ES-I3 (cell line): ENCODE results near the gene IFT81.
"Not testable (repeated sequence)": the region's sequence is repeated elsewhere in the genome, so short reads cannot be mapped to it uniquely, and the experiment has no call there.

Experiments used
- H3K36me3 ChIP-seq: 2 replicates; pipeline ENCODE4 v1.6.1; 2013; ENCODE audit warnings: mild to moderate bottlenecking, low read length, control low read depth, moderate library complexity; ENCODE audit not compliant: insufficient read depth
- H3K4me1 ChIP-seq: 2 replicates; pipeline ENCODE4 v1.6.1; 2013; ENCODE audit warnings: mild to moderate bottlenecking, control low read depth, low read length; ENCODE audit not compliant: insufficient read depth
- H3K9ac ChIP-seq: 2 replicates; pipeline ENCODE4 v1.6.1; 2013; ENCODE audit warnings: low read depth, mild to moderate bottlenecking, low read length, moderate library complexity
- H3K9me3 ChIP-seq: 2 replicates; pipeline ENCODE4 v1.6.1; 2013; ENCODE audit warnings: mild to moderate bottlenecking, low read length, moderate library complexity; ENCODE audit not compliant: control insufficient read depth, insufficient read depth

The IFT81 gene

DNA sequence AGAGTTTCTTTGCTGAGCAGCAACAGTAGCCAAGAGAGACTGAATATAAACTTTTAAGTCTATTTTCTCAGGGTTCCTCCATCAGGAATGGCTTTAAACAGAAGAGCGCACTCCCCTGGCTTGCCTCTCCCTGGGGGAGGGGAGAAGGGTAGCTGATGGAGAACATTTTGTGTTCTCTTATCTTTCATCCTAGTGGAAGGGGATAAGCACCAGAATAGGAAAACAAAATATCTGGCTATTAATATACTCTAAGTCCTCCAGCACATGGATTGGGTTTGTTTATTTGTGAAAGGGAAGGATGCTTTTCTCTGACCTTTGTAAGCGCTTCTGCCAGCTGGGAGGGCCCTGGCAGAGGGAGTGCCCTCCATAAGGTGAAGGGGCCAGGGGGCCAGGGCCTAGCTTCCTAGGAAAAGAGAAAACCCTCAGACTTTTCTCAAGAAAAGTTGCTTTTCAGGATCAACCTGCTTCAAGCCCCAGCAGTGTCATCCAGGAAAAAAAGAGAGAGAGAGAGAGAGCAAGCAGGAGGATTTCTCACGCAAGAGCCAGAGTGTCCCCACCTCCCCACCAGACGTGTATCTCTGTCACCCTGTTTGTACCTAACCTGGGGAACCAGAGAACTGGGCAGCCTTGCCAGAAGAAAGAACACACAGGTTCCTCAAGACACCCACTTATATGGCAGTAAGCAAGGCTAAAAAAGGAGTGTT, 122.6 kb downstream of the IFT81 start:
- no peak overlapping the region for H3K9ac ChIP-seq
- H3K9me3 ChIP-seq = no peaks in the 10 kb centered on the region
- H3K36me3 ChIP-seq = no peaks in the 10 kb centered on the region
- peaks cover 6% of the 10 kb centered on the region; the same call in 1 of the 2 replicates for H3K4me1 ChIP-seq

DNA sequence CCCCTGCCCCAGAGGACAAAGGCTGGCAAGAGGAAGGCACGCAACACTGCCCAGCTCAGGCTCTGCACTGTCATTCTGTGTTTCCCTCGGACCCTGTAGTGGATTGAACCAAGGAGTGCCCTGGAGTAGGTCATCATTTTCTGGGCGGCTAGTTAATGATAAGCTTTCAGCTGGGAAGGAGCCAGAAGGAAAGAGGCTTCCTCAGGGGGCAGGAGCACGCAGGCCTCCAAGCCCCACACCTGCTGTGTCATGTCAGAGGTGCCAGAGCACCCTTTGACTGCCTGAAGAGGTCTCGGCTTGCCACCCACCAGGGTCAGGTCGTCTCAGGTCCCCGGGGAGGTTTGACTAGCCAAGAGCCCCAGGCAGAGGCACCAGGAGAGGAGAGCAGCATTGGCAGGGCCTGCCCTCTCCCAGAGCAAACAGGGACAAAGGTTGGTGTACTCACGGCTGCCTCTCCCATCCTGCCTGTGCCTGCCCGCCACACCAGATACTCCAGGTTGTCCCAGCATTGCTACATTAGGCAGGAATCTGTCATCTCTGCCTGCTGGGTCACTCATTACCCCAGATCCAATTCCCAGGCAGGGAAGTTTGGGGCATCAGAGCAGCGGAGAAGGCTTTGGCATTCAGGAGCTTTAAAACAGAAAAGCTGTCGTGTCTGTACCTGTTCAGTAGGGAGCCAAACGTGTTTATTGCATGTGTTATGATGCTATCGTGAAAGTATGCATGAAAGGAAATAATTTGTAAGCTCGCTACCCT, 123.4 kb downstream of the IFT81 start:
- Histone ChIP-seq H3K36me3 (no peaks in the 10 kb centered on the region), H3K4me1 (peaks cover 6% of the 10 kb centered on the region; the same call in 1 of the 2 replicates), H3K9ac (no peak overlapping the region), H3K9me3 (no peaks in the 10 kb centered on the region)

DNA sequence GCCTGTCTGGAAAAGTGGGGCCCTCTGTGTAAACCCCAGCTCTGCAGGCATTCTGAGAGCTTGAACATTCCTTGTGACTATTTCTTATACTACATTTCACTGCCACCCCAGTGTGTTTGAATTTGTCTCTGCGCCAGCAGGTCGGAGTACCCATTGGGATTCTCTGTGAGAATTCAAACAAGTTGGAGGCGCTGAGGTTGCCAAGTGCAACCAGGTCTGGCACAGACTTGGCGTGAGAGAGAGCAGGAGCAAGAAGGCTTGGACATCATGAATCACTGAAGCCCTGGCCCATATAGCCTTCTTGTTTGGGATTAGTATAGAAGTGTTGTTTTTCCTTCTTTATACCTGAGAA, 123.9 kb downstream of the IFT81 start:
- Histone ChIP-seq H3K9ac (no peak overlapping the region), H3K9me3 (no peaks in the 10 kb centered on the region), H3K36me3 (no peaks in the 10 kb centered on the region), H3K4me1 (peaks cover 6% of the 10 kb centered on the region; the same call in 1 of the 2 replicates)

DNA sequence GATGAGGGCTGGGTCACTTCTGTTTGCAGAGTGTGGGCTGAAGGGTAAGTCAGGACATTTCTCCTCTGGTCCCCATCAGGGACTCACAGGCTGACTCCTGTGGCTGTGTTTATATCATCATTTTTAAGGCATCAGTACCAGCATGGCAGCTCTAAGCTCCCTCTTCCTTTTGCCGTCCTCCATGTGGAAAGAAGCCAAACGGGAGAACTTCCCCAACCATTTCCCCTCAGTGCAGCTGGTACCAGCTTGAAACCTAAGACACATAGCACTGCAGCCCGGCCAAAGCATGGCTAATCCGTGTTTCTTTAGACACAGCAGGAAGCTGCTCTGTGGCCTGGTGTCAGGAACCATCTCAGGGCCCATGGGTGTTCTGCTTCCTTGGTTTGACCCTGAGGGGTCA, 124.9 kb downstream of the IFT81 start:
- Histone ChIP-seq H3K4me1 (peaks cover 6% of the 10 kb centered on the region; the same call in 1 of the 2 replicates), H3K36me3 (no peaks in the 10 kb centered on the region), H3K9me3 (no peaks in the 10 kb centered on the region), H3K9ac (no peak overlapping the region)

DNA sequence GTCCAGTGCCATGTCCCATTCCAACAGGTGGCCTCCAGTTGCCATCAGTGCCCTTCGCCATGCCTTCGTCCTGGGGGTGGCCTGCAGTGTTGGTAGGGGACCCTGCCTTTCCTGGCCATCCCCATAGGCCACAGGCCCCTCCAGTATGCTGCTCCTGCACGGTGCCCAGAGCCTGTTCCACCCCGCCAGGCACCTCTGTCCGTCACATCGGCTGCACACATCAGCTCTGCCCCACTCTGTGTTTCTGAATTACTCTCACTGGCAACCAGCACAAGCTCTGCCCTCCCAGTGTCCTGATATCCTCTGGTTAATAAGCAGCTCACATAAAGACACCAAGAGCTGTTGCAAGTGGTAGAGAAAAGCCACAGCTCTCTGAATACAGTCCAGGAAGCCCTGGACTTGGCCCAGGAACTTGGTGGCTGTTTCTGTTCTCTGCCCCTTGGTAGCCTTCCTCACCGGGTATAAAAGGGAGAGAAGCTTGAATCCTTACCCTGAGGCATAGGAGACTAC, 125.6 kb downstream of the IFT81 start:
- Histone ChIP-seq H3K9ac (no peak overlapping the region), H3K4me1 (peaks cover under 1% of the 10 kb centered on the region; the same call in 1 of the 2 replicates), H3K9me3 (no peaks in the 10 kb centered on the region), H3K36me3 (no peaks in the 10 kb centered on the region)

DNA sequence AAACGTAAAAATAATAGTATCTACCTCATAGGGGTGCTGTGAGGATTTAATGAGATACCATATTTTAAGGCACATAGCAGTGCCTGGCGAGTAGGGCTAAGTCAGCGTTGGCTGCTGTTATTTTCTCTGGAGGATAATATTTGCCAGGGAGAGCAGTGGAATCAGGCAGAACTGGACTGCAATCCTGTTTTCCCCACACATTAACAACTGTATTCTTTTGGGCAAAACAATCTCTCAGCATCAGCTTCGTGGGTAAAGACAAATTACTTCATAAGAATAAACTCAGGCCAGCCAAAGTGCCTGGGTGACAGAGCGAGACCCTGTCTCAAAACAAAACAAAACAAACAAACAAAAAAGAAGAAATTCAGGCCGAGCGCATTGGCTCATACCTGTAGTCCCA, 127.2 kb downstream of the IFT81 start:
- Histone ChIP-seq H3K4me1 (no peaks in the 10 kb centered on the region), H3K9ac (no peak overlapping the region), H3K9me3 (no peaks in the 10 kb centered on the region), H3K36me3 (no peaks in the 10 kb centered on the region)

DNA sequence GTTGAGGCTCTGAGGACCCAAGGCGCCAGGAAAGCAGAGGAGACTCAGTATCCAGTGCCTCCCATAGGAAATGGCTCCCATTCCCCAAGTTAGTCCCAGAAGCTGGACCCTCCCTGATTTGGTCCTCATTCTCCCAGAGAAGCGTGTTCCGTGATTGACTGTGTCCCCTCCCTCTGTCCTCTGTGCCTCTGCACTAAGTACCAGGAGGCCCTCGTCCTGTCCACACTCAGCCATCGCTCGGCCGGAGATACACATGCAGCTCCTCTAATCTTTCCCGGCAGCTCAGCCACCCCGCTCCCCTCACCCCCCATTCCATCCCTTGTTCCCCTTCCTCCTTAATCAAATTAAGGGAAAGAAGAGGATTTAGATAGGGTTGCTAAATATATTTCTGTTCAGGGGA, 128.6 kb downstream of the IFT81 start:
- H3K4me1 ChIP-seq = no peaks in the 10 kb centered on the region; the same call in 1 of the 2 replicates
- H3K9me3 ChIP-seq = no peaks in the 10 kb centered on the region
- no peak overlapping the region for H3K9ac ChIP-seq
- no peaks in the 10 kb centered on the region for H3K36me3 ChIP-seq

DNA sequence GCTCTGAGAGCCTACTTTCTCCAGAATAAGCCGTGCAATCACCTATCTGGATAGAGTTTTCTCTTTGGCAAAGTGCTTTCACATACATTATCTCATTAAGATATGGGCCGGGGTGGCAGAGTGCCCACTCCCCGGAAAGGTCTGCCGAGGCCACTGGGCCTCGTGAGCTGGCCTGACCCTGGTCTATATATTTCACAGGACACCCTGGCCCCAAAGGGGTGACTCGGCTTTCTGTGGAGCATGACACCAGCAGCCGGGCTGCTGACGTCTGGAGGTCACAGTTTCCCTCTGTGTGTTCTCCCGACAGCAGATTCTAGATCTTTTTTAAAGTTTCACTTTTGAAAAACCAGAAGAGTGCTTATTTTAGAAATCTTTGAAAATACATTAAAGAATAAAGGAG, 129.0 kb downstream of the IFT81 start:
- no peaks in the 10 kb centered on the region for H3K36me3 ChIP-seq
- no peaks in the 10 kb centered on the region; the same call in 1 of the 2 replicates for H3K4me1 ChIP-seq
- no peak overlapping the region for H3K9ac ChIP-seq
- no peaks in the 10 kb centered on the region for H3K9me3 ChIP-seq

DNA sequence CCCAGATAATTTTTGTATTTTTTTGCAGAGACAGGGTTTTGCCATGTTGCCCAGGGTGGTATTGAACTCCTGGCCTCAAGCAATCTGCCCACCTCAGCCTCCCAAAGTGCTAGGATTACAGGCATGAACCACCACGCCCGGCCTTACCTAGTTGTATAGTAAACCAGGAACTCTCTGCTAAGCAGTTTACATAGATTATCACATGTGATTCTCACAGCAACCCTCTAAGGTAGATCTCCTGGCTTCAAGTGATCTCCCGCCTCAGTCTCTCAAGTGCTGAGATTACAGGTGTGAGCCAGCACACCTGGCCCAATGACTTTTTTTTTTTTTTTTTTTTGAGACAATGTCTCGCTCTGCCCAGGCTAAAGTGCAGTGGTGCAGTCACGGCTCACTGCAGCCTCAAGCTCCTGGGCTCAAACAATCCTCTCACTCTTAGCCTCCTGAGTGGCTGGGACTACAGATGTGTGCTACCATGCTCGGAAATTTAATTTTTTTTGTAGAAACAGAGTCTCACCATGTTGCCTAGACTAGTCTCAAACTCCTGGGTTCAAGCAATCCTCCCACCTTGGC, 130.9 kb downstream of the IFT81 start:
- no peaks in the 10 kb centered on the region for H3K36me3 ChIP-seq
- no peaks in the 10 kb centered on the region for H3K9me3 ChIP-seq
- H3K9ac ChIP-seq = no peak overlapping the region
- no peaks in the 10 kb centered on the region; the same call in 1 of the 2 replicates for H3K4me1 ChIP-seq

DNA sequence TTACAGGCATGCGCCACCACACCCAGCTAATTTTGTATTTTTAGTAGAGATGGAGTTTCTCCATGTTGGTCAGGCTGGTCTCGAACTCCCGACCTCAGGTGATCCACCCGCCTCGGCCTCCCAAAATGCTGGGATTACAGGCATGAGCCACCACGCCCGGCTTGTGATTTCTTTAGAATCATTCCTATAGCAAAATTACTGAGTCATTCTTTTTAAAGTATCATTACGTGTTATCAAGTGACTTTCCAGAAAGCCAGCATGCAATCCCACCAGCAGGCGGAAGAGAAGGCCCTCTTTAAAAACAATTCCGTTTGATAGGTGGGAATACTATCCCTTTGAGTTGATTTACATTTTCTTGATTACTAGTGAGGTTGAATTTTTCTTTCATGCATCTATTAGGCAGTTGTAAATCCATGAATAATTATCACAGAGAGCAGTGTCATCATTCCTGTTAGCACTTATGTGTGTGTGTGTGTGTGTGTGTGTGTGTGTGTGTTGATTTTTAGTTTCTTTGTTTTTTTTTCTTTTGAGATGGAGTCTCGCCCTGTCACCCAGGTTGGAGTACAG, 131.8 kb downstream of the IFT81 start:
- not testable (repeated sequence) for H3K4me1 ChIP-seq, H3K36me3 ChIP-seq, H3K9ac ChIP-seq, H3K9me3 ChIP-seq

DNA sequence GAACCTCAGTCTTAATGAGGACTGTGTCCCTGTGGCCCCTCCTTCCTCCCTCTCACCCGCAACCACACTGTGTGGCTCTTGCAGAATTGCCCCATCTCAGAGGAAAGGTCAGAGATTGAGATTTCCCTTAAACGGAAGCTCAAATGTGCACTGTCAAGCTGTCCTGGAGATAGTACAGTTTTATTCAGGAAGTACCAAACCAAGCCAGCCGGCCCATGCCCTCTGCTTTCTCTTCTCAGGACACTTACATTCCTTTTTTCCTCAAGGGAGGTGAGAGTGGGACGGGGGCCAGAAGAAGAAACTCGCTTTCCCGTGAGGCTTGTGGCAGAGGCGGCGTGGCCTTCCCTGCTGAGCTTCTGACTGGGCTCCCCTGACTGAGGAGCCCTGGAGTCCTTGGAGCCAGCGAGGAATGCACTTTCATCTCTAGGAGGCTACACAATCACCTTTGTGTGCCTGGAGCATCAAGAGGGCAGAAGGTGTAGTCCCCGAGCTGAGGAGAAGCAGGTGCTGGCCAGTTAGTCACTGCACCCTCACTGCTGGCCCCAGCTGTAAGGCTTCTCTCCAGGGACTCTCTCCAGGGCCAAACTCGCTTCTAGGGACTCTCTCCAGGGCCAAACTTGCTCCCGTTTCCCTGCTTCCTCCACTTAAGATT, 132.7 kb downstream of the IFT81 start:
- Histone ChIP-seq H3K4me1 (no peaks in the 10 kb centered on the region; the same call in 1 of the 2 replicates), H3K9me3 (no peaks in the 10 kb centered on the region), H3K36me3 (no peaks in the 10 kb centered on the region), H3K9ac (no peak overlapping the region)

DNA sequence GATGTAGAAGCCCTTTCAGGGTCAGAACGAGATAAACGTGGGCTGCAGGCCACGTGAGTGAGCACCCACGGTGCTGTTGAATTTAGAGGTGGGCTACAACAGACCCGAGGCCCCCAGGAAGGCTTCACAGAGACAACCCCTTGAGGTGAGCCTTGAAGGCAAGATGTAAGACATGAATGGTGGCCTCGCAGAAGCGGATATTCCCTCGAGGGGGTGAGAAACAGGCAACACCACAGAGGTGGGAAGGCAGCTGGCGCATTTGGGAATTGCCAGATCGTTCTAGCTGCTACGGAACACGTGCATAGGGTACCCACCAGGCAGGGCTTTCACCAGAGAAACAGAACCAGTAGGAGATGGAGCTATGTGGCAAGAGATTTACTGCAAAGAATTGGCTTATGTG, 134.3 kb downstream of the IFT81 start:
- H3K4me1 ChIP-seq = no peaks in the 10 kb centered on the region; the same call in 1 of the 2 replicates
- no peaks in the 10 kb centered on the region for H3K9me3 ChIP-seq

DNA sequence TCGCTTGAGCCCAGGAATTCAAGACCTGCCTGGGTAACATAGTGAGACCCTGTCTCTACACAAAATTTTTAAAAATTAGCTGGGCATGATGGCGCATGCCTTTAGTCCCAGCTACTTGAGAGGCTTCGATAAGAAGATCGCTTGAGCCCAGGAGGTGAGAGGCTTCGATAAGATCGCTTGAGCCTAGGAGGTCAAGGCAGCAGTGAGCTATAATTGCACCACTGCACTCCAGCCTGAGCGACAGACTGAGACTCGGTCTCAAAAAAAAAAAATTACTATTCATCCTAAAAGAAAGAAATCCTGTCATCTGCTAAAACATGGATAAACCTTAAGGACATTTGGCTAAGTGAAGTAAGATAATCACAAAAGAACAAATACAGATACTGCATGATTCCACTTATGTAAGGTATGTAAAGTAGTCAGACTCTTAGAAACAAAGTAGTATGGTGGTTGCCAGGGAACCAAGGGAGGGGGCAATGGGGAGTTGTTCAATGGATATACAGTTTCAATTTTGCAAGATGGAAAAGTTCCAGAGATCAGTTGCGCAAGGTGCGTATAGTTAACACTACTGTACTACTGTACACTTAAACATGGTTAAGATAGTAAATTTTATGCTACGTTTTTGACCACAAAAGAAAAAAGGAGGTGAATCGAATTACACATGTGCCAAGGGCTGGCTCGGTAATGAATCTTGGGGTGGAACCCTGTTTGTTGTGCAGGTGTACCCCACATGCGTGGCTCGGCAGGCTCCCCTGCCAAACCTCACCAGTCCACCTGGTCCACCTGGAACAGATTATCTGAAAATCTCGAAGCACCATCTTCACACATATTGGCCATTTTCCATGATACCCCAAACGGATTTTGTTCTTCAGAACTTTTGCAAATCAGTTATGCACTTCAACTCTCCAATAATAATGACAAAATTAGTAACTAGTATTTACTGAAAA, 138.6 kb downstream of the IFT81 start:
- Histone ChIP-seq H3K9me3 (no peaks in the 10 kb centered on the region), H3K9ac (no peak overlapping the region), H3K4me1 (peaks cover 15% of the 10 kb centered on the region), H3K36me3 (no peaks in the 10 kb centered on the region)

More for the DNA sequence above, 134.3 kb downstream of the IFT81 start:
- no peak overlapping the region for H3K9ac ChIP-seq
- no peaks in the 10 kb centered on the region for H3K36me3 ChIP-seq
